AG04450 (cell line): ENCODE results near the gene OR13C8. TPM values are rescaled to one million over a fixed set of nuclear protein-coding genes. Genes with fewer than 3 reads are reported as not detected.

Experiments
- CTCF ChIA-PET: fragments of 300-600, 350-600 bp; formaldehyde crosslinking; extraction: SDS; loops from one replicate; lab custom pipeline; 2022; ENCODE audit warnings: antibody characterized with exemption, inconsistent platforms; lab: Charles Lee
- POLR2A ChIA-PET: fragments of 350-600 bp; formaldehyde crosslinking; extraction: SDS; loops from one replicate; lab custom pipeline; 2021; ENCODE audit warnings: antibody characterized with exemption, inconsistent platforms; lab: Yijun Ruan, JAX
- DNase-seq: peaks from one replicate; pipeline ENCODE4 v3.0.0-alpha.2; 2011; ENCODE audit warnings: low read depth, low spot score
- H3K27ac ChIP-seq: one replicate; pipeline ENCODE4 v1.5.1; 2012; ENCODE audit warnings: low read depth, low read length, control low read depth
- H3K27me3 ChIP-seq: one replicate; pipeline ENCODE4 v1.6.0; 2012; ENCODE audit warnings: low read length; ENCODE audit not compliant: control insufficient read depth, insufficient read depth
- H3K4me3 ChIP-seq: 2 replicates; pipeline ENCODE4 v1.5.1; 2011; ENCODE audit warnings: mild to moderate bottlenecking, low read depth, low read length, control low read depth
- H3K9me3 ChIP-seq: 2 replicates; pipeline ENCODE4 v1.5.1; 2012; ENCODE audit warnings: low read length; ENCODE audit not compliant: control insufficient read depth, insufficient read depth
- polyA plus RNA-seq: library from polyadenylated mRNA; depleted of rRNA; stranded (reverse); fragments of >200 nt; gene quantifications from 2 replicates; pipeline ENCODE4 v1.2.3, GENCODE V29; 2011; rRNA removed
- TF ChIP-seq, protein P1 (sequence below): IDR thresholded peaks from 2 replicates; pipeline ENCODE4 v1.5.1; 2011; ENCODE audit warnings: low read depth, low read length, control low read depth, inconsistent platforms

The OR13C8 gene
- polyA plus RNA-seq, 1 experiment, result not detected

DNA sequence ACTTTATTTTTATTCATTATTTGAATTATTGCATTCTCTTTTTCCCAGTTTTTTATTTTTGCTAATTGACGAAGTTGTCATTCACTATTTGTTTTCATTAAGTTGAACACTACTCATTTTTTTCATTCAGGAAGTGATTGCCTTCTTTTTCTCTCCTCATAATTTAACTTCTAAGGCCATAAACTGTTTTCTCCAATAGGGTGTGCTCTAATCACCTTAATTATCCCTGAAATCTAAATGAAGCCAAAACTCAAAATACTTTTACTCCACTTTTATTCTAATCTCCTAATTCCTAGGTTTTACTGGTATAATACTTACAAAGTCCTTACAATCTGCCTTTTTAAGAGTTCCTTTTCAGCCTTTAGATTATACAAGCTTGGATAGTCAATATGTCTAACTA, 39.4 kb downstream of the OR13C8 start:
- POLR2A ChIA-PET, result no interaction called here
- no peak for DNase-seq
- TF ChIP-seq, protein P1, sequence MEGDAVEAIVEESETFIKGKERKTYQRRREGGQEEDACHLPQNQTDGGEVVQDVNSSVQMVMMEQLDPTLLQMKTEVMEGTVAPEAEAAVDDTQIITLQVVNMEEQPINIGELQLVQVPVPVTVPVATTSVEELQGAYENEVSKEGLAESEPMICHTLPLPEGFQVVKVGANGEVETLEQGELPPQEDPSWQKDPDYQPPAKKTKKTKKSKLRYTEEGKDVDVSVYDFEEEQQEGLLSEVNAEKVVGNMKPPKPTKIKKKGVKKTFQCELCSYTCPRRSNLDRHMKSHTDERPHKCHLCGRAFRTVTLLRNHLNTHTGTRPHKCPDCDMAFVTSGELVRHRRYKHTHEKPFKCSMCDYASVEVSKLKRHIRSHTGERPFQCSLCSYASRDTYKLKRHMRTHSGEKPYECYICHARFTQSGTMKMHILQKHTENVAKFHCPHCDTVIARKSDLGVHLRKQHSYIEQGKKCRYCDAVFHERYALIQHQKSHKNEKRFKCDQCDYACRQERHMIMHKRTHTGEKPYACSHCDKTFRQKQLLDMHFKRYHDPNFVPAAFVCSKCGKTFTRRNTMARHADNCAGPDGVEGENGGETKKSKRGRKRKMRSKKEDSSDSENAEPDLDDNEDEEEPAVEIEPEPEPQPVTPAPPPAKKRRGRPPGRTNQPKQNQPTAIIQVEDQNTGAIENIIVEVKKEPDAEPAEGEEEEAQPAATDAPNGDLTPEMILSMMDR, result no peak

DNA sequence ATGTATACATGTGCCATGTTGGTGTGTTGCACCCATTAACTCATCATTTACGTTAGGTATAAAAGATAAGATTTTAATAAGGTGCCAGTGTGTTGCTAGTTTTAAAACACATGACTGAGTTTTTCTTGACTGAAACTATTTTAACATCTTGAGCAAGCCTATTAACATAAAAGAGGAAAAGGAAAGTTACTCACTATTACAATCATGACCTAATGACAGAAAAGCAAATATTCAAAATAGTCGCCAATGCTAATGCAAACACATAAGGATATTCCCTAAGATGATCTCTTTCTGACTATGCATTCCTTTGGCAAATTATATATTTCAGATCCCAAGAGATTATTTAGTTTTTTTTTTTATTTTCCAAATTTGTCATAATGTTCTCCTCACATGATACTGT, 42.2 kb downstream of the OR13C8 start:
- Histone ChIP-seq H3K27me3 (no peaks in the 10 kb centered on the region), H3K9me3 (no peaks in the 10 kb centered on the region), H3K27ac (no peak overlapping the region), H3K4me3 (no peak overlapping the region)
- ChIA-PET POLR2A (no interaction called here), CTCF (no interaction called here)
- DNase-seq, result no peak
- TF ChIP-seq, protein P1, result no peak

More for the DNA sequence above, 39.4 kb downstream of the OR13C8 start:
- Histone ChIP-seq H3K27me3 (no peaks in the 10 kb centered on the region), H3K4me3 (no peak overlapping the region), H3K9me3 (no peaks in the 10 kb centered on the region), H3K27ac (no peak overlapping the region)
- CTCF ChIA-PET, result no interaction called here

DNA sequence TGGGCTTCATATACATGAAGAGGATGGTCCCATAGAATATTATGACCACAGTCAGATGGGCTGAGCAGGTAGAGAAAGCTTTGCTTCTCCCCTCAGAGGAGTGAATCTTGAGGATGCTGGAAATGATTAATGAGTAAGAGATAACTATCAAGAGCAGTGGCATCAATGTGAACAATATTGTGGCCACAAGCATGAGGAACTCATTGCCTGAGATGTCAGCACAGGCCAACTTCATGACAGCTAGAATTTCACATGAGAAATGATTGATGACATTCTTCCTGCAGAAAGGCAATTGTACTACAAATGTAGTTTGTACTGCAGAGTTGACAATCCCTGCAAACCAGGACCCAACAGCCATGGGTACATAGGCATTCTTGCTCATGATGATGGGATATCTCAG, 48.5 kb downstream of the OR13C8 start:
- Histone ChIP-seq H3K4me3 (no peak overlapping the region), H3K27ac (no peak overlapping the region), H3K9me3 (no peaks in the 10 kb centered on the region), H3K27me3 (no peaks in the 10 kb centered on the region)
- ChIA-PET CTCF (no interaction called here), POLR2A (no interaction called here)
- no peak for DNase-seq
- TF ChIP-seq, protein P1, result no peak

DNA sequence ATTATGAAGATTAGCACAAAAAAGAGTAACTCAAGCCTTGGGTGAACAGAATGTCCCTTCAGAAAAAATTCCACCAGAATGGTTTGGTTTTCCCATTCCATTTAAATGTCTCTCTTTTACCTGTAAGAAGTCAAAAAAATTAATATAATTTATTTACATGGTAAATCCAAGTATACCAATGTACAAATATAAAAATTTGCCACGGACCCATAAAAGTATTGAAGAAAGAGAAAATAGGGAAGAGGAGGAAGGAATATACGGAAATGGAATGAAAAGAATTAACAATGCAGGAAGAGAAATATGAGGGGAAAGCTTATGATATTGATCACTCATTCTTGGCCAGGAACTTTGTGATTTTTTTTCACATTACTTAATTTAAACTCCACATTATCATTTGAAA, 49.1 kb downstream of the OR13C8 start, which contains the start of gene OR13C9:
OR13C9 (minus strand) TSS at position 101 of the 400 bp plus-strand sequence; CDS start at position 101, 0 bp downstream.
- CTCF ChIA-PET, result no interaction called here
- TF ChIP-seq, protein P1, result no peak
- POLR2A ChIA-PET, result no interaction called here
- Histone ChIP-seq H3K9me3 (no peaks in the 10 kb centered on the region), H3K27ac (no peak within 1 kb of the TSS), H3K4me3 (no peak within 1 kb of the TSS), H3K27me3 (no peaks in the 10 kb centered on the region)
- no peak for DNase-seq

Other genes with a start within 250 kb of the OR13C8 start
- not detected in 2 replicates for gene OR13F1, start 64.9 kb upstream of the OR13C8 start, polyA plus RNA-seq
- not detected in 2 replicates for gene OR13C4, start 42.0 kb upstream of the OR13C8 start, polyA plus RNA-seq
- gene OR13C3, start 32.3 kb upstream of the OR13C8 start, polyA plus RNA-seq, result not detected in 2 replicates
- gene OR13C5, start 30.2 kb downstream of the OR13C8 start, polyA plus RNA-seq, result not detected in 2 replicates
- gene OR13C2, start 36.5 kb downstream of the OR13C8 start, polyA plus RNA-seq, result not detected in 2 replicates
- not detected in 2 replicates for gene OR13C9, start 49.0 kb downstream of the OR13C8 start, polyA plus RNA-seq
- not detected in 2 replicates for gene OR13D1, start 125.3 kb downstream of the OR13C8 start, polyA plus RNA-seq
- gene NIPSNAP3A, start 178.5 kb downstream of the OR13C8 start, polyA plus RNA-seq, result 30.5 and 42.5 TPM in 2 replicates
- gene NIPSNAP3B, start 195.0 kb downstream of the OR13C8 start, polyA plus RNA-seq, result 1.4 and 1.8 TPM in 2 replicates